HG03095 (cell line): ENCODE results near the gene SFT2D3.
A peak's percentile ranks its signal among the peaks of the same experiment; 100 is the strongest.

Experiments
- ATAC-seq: cut with Tn5 transposase; IDR thresholded peaks from one replicate; pipeline ENCODE4 v1.9.1; 2021; ENCODE audit warnings: moderate library complexity; ENCODE audit not compliant: unreplicated experiment

SFT2D3 gene

GRCh38 chr2:127737892-127738291 lies 36.6 kb downstream of the SFT2D3 start:
- no peak for ATAC-seq

GRCh38 chr2:127739800-127740199 lies 38.5 kb downstream of the SFT2D3 start:
- no peak for ATAC-seq

DNA sequence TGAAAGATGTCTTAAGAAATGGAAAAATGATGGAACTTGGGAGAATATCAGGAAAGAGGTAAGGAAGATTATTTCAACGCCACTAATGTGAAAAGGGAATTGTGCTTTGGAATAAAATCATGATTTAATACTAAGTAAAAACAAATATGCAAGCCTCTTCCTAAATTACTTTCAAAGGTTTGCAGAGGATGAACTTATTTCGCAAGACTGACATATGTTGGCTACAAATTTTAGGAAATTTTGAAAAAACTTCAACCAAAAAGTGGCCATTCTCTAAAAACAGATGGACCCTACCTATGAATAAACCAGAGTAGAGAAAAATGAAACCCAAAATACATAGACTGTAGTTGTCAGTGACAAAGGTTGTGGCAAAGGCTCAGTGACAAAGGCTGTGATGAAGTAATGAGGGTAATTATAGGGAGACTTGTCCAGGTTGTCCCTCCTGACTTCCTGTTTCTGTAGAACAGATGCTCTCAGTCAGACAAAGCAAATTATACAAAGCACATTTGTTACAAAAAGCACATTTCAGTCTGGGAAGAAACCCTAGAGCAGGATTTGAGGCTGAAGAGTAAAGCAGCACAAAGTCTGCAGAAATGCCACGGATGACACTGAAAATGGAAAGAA lies 39.5 kb downstream of the SFT2D3 start:
- ATAC-seq, result no peak

DNA sequence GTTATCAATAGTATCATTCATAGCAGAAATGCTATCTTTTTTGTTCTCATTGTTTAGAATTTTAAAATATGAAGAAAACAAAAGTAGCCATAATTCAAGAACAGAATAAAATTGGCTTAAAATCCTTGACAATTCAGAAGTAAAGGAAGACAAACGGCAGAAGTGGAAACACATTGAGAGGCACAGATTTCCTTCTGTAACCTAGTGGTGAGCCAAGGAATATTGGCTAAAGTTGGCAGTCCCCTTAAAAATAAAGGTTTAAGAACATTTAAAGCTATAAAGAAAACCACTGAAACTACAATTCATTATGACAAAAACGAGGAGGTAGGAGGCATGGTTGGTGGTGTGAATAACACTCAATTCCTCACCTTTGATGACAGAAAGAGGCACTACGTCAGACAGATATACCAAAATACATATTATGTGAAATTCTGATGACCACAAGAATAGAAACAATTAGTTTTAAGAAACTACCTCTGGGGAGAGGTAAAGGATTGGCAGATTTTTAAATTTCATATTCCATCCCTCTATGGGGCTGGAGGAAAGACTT lies 42.3 kb downstream of the SFT2D3 start:
- ATAC-seq, result no peak

- ATAC-seq, result no peak
Observed at GRCh38 chr2:127747621-127748020, 46.3 kb downstream of the SFT2D3 start.

DNA sequence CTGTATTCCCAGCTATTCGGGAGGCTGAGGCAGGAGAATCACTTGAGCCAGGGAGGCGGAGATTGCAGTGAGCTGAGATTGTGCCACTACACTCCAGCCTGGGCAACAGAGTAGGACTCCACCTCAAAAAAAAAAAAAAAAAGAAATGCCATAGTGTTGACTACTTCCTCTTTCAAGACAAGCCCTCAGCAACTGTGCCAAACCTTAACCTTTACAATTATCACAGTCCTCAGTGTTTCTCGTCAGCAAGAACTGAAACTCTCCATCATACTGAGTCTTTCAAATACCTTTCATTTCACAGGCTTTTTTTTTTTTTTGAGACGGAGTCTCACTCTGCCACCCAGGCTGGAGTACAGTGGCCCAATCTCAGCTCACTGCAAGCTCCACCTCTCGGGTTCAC lies 48.2 kb downstream of the SFT2D3 start:
- peak; percentile 96 for ATAC-seq

- no peak for ATAC-seq
Observed at GRCh38 chr2:127753374-127753773, 52.1 kb downstream of the SFT2D3 start.

GRCh38 chr2:127754186-127754585 lies 52.9 kb downstream of the SFT2D3 start:
- no peak for ATAC-seq
